ENCODE results near the gene TPCN2.

TPCN2 gene

GRCh38 chr11:69097263-69097662, 48.5 kb downstream of the TPCN2 start:
- DNase-seq: no peak

GRCh38 chr11:69099180-69099579, 50.4 kb downstream of the TPCN2 start:
- no peak for DNase-seq

- DNase-seq: no peak
These were observed 51.9 kb downstream of the TPCN2 start for GRCh38 chr11:69100454-69101114.

DNA sequence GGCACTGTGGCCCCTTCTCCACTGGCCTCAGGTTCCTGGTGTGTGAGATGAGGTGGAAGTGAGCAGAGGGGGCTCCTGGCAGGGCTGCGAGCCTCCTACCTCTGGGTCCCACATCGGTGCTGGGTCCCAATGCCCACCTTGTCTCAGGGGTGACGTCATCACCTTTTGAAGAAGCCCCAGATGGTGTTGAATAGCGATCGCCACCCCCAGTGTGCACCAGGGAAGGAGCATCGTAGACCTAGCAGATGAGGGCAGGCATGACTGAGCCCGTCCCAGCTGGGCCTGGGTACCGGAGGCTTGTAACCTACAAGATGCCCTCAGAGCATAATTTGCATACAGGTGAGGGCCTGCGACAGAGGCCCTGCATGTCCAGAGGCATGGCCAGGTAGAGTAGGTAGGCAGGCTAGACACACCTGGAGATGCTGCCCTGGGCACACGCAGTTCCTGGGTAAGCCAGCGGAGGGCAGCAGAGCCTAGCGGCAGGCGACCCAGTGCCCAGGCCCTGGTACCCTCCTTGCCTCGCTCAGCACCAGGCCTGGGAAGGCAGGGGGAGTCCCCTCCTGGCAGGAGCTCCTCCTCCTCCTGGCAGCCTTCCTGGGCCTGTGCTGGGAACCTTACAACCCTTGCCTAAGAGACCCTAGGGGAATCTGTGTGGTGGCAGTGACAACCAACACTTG, 52.5 kb downstream of the TPCN2 start:
- DNase-seq: peak; percentile 84

- DNase-seq: no peak
These were observed 53.3 kb downstream of the TPCN2 start for GRCh38 chr11:69101792-69102695.

DNA sequence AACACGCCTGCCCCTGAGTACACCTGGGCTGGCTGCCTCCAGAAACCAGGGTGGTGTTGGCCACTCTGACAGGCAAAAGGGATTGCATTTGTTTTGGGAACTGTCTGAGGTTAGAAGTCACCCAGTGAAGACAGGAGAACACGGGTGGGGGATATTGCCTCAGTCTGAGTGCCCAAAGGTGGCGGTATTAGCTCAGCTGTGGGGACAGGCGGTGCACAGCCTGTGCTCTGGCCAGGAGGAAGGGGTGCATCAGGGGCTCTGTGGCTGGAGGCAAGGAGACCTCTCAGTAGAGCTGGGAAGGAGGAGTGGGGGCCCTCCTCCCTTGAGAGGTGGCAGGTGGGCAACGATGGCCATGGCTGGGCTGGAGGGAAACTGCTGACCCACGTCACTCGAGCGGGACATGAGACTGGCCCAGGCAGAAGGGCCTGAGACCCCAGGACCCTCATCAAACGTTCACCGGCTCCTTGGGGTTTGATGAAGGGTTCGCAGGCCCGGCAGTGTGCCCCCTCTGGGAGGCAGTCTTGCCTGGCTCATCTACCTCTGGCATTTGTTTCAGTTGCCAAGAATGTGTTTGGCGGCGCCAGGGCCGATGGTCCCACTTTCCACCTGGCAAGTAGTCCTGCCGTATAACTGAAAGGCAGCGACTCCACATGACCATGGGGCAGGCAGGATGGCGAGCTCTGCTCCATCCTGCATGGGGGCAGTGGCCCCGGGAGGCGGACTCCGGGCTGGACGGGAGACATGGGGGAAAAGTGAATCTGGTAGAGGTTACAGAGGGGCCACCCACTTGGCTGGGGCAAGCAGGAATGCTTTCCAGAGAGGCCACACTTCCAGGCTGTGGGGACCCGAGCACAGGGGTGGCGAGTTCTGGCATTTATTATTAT, 54.2 kb downstream of the TPCN2 start:
- no peak for DNase-seq

DNA sequence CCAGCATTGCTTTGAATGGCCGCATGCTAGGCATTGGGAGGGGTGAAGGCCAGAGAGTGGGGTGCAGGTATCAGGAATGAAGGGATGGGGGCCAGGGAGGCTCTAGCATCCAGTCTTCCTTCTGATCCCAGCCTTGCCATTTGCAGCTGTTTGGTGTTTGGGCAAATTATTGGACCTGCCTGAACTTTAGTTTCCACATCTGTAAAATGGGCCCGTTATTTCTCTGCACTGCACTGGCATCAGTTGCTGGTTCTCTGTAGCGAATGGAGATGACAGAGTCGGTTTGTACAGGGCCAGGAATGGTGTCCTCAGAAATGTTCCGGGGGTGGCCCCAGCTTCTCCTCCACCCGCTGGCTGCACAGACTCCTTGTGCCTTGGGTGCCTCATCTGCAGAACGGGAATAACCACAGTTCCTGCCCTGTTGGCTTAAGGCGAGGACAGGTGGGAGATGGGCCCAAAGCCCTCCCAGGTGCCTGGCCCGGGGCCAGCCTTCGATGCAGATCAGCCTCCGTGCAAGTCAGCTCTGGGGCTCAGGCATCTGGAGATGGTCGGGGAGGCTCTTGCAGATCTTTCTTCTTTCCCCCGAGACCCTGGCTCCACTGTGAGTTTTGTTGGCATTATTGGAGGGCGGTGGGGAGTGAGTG, 55.6 kb downstream of the TPCN2 start:
- no peak for DNase-seq

DNA sequence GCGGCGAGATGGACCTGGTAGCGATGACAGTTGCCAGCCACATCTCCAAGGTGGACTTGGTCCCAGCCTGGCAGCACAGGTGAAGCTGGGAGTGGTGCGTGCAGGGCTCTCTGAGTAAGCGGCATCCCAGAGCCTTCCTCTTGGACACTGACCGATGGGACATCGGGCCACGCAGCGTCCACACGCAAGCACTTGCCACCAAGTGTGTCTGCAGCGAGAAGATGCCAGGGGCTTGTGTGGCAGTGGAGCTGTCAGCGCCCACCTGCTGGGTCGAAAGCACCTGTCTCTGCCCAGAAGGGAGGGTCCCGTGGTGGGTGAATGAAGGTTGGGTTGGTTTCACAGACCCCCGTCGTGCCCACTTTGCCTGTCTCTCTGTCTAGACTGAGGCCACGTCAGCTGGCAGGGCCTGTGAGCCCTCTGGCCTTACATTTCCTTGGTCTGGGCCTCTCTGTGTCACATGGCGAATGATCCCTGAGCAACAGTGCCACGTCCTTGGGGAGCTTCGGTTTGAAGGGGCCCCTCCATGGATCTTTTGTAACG, 56.2 kb downstream of the TPCN2 start:
- DNase-seq: no peak

- DNase-seq: no peak
These were observed 56.8 kb downstream of the TPCN2 start for GRCh38 chr11:69105461-69106030.

GRCh38 chr11:69106031-69106811, 57.5 kb downstream of the TPCN2 start:
- no peak for DNase-seq

DNA sequence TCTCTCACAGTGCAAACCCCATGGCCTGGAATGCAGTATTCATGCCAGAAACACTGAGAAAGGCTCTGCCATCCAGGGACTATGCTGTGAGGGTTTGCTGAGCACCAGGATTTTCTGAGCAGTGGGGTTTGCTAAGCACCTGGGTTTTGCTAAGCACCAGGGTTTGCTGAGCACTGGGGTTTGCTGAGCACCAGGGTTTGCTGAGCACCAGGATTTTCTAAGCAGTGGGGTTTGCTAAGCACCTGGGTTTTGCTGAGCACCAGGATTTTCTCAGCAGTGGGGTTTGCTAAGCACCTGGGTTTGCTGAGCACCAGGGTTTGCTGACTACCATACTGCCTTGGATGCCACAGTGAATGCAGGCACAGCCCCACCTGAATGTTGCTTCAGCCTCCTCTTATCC, 58.7 kb downstream of the TPCN2 start:
- DNase-seq: no peak

DNA sequence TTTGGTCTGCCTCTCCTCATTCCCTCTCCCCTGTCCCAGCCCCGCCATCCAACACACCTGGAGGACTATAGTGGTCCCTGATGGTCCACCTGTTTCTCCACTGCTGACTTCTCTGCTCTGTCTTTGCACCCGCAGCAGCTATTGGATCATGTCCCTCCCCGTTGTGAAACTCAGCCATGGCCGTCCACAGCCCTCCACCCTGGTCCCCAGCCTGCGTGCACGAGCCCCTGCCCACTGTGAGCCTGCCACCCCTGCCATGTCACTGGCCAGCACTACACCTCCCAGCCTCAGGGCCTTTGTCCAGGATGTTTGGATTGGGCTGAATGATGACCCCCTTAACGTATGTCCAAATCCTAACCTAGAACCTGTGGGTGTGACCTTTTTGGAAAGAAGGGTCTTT, 59.3 kb downstream of the TPCN2 start:
- DNase-seq: no peak

DNA sequence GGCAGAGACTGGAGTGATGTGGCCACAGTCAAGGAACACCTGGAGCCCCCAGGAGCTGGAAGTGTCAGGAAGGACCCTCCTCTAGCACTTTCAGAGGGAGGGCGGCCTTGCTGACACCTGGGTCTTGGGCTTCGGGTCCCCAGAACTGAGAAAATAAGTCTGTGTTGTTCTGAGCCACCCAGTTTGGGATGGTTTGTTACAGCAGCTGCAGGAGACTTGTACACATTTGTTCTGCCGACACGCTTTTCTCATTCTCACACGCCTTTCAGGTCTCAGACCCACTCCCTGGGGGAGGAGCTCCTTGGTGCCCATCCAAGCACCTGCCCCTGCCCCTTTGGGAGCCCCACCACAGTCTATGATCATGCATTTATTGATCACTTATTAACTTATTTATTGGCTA, 59.8 kb downstream of the TPCN2 start:
- DNase-seq: no peak

DNA sequence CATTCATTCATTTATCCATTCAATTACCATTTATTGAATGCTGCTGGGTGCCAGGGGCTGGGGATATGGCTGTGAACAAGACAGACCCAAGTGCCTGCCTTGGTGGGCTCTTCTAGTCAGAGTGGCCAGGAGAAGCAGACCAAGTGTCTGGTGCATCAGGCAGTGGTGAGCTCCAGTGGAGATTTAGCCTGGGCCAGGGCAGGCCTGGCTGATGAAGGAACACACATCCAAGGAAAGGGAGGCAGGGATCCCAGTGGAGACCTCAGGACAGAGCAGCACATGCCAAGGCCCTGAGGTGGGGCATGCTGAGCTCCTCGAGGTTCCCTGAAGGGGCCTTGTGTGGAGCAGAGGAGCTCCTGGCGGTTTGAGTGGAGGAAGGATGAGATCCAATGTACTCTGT, 60.4 kb downstream of the TPCN2 start:
- DNase-seq: no peak

- no peak for DNase-seq
These were observed 61.7 kb downstream of the TPCN2 start for GRCh38 chr11:69110451-69110850.

- no peak for DNase-seq
These were observed 63.2 kb downstream of the TPCN2 start for GRCh38 chr11:69111624-69112542.

GRCh38 chr11:69113226-69113625, 64.5 kb downstream of the TPCN2 start:
- no peak for DNase-seq

DNA sequence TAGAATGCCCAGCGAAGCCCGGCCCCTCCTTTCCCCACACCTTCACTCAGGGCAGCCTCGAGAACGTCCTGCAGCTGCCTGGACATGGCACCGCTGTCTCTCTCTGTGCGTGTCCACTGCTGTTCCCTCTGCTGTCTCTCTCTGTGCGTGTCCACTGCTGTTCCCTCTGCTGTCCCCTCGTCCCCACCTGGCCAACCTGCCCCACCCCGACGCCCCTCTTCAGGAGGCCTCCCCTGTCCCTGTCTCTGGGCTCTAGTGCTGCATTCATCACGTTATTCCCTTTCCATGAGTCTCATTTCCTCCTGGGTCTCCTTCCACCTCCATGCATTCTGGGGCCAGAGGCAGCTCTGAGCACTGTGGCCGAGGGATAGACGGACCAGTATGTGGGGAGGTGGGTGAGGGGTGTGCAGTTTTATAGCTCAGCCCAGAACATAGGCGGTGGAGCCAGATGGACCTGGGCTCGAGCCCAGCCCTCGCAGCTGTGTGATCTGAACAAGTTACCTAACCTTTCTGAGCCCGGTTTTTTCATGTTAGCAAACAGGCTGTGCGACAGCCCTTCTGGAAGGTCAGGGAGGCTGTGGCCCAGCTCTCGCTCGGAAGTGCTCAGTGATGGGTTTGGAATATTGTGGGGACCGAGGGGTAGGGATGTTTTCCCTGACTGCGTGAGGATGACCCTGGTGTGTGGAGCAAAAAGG, 65.1 kb downstream of the TPCN2 start:
- no peak for DNase-seq

GRCh38 chr11:69114362-69114761, 65.6 kb downstream of the TPCN2 start:
- no peak for DNase-seq
